Keratinocyte (primary cell): Measurements from ENCODE around the gene SMIM35. TPM values are rescaled to one million over a fixed set of nuclear protein-coding genes. Genes with fewer than 3 reads are reported as not detected.

Source experiments
- DNase-seq: peaks from one replicate; pipeline ENCODE4 v3.0.0-alpha.2; 2011; ENCODE audit warnings: low read depth, missing footprints, low spot score
- FAIRE-seq: peaks from 2 replicates; lab custom pipeline; 2011; peaks lifted over from hg19 to GRCh38; lab: Jason Lieb, UNC
- H2AFZ ChIP-seq: 2 replicates; pipeline ENCODE4 v1.6.0; 2012; ENCODE audit warnings: low read length, control low read depth, inconsistent platforms; ENCODE audit not compliant: control insufficient read depth
- H3K27ac ChIP-seq: 2 replicates; pipeline ENCODE4 v1.5.1; 2011; ENCODE audit warnings: low read length; ENCODE audit not compliant: control insufficient read depth, insufficient read depth
- H3K27me3 ChIP-seq: 3 replicates; pipeline ENCODE4 v1.6.0; 2011; ENCODE audit warnings: low read length; ENCODE audit not compliant: control insufficient read depth, insufficient read depth; ENCODE audit errors: extremely low read depth
- H3K36me3 ChIP-seq, 2 experiments: 2 replicates in 1 of 2; 3 replicates in 1 of 2; pipeline ENCODE4 v1.5.1; 2011; ENCODE audit warnings: low read length in 2 of 2, mild to moderate bottlenecking in 1 of 2; ENCODE audit not compliant: control insufficient read depth in 2 of 2, insufficient read depth in 2 of 2; ENCODE audit errors: extremely low read depth in 1 of 2
- H3K4me1 ChIP-seq: 3 replicates; pipeline ENCODE4 v1.5.1; 2011; ENCODE audit warnings: low read length; ENCODE audit not compliant: control insufficient read depth, insufficient read depth; ENCODE audit errors: extremely low read depth
- H3K4me2 ChIP-seq: 3 replicates; pipeline ENCODE4 v1.6.0; 2011; ENCODE audit warnings: low read depth, low read length; ENCODE audit not compliant: control insufficient read depth, insufficient read depth; ENCODE audit errors: extremely low read depth
- H3K4me3 ChIP-seq, 3 experiments: fragments of 200-600 bp in 1 of 3; sonication (generic) in 1 of 3; 2 replicates in 2 of 3; 3 replicates in 1 of 3; pipeline ENCODE4 v1.5.1; 2011 to 2016; ENCODE audit warnings: low read length in 3 of 3, mild to moderate bottlenecking in 3 of 3, control low read depth in 2 of 3, inconsistent platforms in 1 of 3, low read depth in 1 of 3, mixed read lengths in 1 of 3, mixed run types in 1 of 3, moderate library complexity in 1 of 3; ENCODE audit not compliant: control insufficient read depth in 2 of 3, insufficient read depth in 2 of 3; ENCODE audit errors: extremely low read depth in 1 of 3
- H3K79me2 ChIP-seq: 2 replicates; pipeline ENCODE4 v1.6.0; 2012; ENCODE audit warnings: low read length; ENCODE audit not compliant: control insufficient read depth, insufficient read depth
- H3K9ac ChIP-seq: 3 replicates; pipeline ENCODE4 v1.6.0; 2011; ENCODE audit warnings: low read length; ENCODE audit not compliant: control insufficient read depth, insufficient read depth; ENCODE audit errors: extremely low read depth
- H3K9me1 ChIP-seq: 3 replicates; pipeline ENCODE4 v1.6.0; 2011; ENCODE audit warnings: low read length; ENCODE audit not compliant: control insufficient read depth, insufficient read depth; ENCODE audit errors: extremely low read depth
- H3K9me3 ChIP-seq: 2 replicates; pipeline ENCODE4 v1.5.1; 2012; ENCODE audit warnings: low read depth, low read length; ENCODE audit not compliant: control insufficient read depth
- H4K20me1 ChIP-seq: 3 replicates; pipeline ENCODE4 v1.6.0; 2011; ENCODE audit warnings: low read length; ENCODE audit not compliant: control insufficient read depth, insufficient read depth; ENCODE audit errors: extremely low read depth
- EZH2 ChIP-seq: IDR thresholded peaks from one replicate; pipeline ENCODE4 v1.6.1; 2012; ENCODE audit warnings: inconsistent platforms, mild to moderate bottlenecking, low read length, moderate library complexity
- dilution Hi-C: fragments of 300-500 bp; cut with MboI; formaldehyde crosslinking; loops from one replicate; pipeline ENCODE4 v1.7.0; 2020; ENCODE audit warnings: low sequenced_read_pairs; ENCODE audit not compliant: extremely low pct_ligation_motif_present
- polyA plus RNA-seq, 5 experiments: library from polyadenylated mRNA; depleted of rRNA in 3 of 5; stranded (reverse) in 3 of 5; stranded (forward) in 1 of 5; unstranded in 1 of 5; fragments of >200 nt; gene quantifications; 1 replicate in 1 of 5; 2 replicates in 3 of 5; 3 replicates in 1 of 5; pipeline versions ENCODE4 v1.2.1 to v1.2.3, GENCODE V29; 2011 to 2012; ENCODE audit warnings: missing spikeins in 2 of 5, low read depth in 1 of 5, low replicate concordance in 1 of 5
- TF ChIP-seq, protein P1 (sequence below), 3 experiments: IDR thresholded peaks in 1 of 3; conservative IDR thresholded peaks in 1 of 3; optimal IDR thresholded peaks in 1 of 3; 2 replicates in 2 of 3; 3 replicates in 1 of 3; pipeline versions ENCODE3 to v1.5.1; 2011; ENCODE audit warnings: low read length in 3 of 3, mild to moderate bottlenecking in 3 of 3, moderate library complexity in 2 of 3, control low read depth in 1 of 3, inconsistent platforms in 1 of 3; ENCODE audit not compliant: insufficient read depth in 2 of 3; ENCODE audit errors: extremely low read depth in 1 of 3

SMIM35 gene
- polyA plus RNA-seq, 1 donor (not counting 4 experiments of a cell fraction or from before 2014, with no cell fraction given) = not detected

DNA sequence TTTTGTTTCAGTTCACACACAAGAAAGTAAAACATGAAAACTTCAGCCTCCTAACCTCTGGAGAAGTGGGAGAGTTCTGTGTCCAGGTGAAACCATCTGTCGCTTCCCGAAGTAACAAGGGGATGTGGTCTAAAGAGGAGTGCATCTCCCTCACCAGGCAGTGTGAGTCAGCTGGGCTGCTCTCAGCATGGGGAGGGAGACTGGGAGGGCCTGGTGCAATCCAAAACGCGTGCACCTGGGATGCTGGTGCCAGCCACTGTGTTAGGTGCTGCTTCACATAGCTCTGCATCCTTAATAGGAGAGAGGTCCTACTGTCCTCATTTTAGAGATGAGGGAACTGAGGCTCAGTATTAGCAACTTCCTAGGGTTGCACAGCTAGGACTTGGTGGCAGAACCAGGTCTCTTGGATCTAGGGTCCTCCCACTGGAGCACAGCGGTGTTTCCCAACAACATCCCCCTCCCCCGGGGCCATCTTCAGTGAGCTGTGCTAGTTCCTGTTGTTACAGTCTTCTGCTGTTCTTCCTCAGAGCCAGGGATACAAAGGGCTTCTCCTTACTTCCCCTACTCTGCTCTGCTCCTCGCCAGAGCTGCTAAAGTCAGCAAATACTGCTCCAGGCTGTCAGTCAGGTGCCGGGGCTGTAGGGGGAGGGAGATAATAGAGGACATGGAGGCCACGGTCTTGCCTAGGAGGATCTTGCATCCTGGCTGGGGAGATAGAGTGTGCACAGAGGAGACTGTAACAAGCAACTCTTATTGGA lies 92.6 kb downstream of the SMIM35 start:
- no peak overlapping the region for H3K4me3 ChIP-seq
- no peaks in the 10 kb centered on the region for H4K20me1 ChIP-seq
- DNase-seq (no peak), FAIRE-seq (no peak)
- TF ChIP-seq, protein P1, sequence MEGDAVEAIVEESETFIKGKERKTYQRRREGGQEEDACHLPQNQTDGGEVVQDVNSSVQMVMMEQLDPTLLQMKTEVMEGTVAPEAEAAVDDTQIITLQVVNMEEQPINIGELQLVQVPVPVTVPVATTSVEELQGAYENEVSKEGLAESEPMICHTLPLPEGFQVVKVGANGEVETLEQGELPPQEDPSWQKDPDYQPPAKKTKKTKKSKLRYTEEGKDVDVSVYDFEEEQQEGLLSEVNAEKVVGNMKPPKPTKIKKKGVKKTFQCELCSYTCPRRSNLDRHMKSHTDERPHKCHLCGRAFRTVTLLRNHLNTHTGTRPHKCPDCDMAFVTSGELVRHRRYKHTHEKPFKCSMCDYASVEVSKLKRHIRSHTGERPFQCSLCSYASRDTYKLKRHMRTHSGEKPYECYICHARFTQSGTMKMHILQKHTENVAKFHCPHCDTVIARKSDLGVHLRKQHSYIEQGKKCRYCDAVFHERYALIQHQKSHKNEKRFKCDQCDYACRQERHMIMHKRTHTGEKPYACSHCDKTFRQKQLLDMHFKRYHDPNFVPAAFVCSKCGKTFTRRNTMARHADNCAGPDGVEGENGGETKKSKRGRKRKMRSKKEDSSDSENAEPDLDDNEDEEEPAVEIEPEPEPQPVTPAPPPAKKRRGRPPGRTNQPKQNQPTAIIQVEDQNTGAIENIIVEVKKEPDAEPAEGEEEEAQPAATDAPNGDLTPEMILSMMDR (optimal IDR thresholded peaks at IDR 0.05 in 1 of 3, IDR thresholded peaks at IDR 0.05 in 1 of 3, conservative IDR thresholded peaks at IDR 0.05 in 1 of 3; ENCODE audit: extremely low read depth in 1 of 3, insufficient read depth in 2 of 3, low read length in 3 of 3) = no peak
- dilution Hi-C loops = no loop called here
- H2AFZ ChIP-seq = no peak overlapping the region
- no peaks in the 10 kb centered on the region for H3K9me1 ChIP-seq
- H3K36me3 ChIP-seq = no peaks in the 10 kb centered on the region
- peaks cover 5% of the 10 kb centered on the region for H3K27me3 ChIP-seq
- H3K4me2 ChIP-seq = no peak overlapping the region
- no peaks in the 10 kb centered on the region for H3K9me3 ChIP-seq
- H3K4me1 ChIP-seq = no peaks in the 10 kb centered on the region
- no peak overlapping the region for H3K27ac ChIP-seq
- no peak overlapping the region for H3K9ac ChIP-seq
- no peaks in the 10 kb centered on the region for H3K79me2 ChIP-seq

DNA sequence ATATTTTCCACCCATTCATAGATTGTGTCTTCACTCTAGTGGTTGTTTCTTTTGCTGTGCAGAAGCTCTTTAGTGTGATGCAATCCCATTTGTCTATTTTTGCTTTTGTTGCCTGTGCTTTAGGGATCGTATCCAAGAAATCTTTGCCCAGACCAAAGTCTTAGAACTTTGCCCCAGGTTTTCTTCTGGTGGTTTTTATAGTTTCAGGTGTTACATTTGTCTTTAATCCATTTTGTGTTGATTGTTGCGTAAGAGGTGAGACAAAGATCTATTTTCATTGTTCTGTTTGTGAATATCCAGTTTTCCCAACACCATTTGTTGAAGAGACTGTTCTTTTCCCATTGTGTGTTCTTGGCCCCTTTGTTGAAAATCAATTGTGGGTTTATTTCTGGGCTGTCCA lies 94.1 kb downstream of the SMIM35 start:
- H3K27ac ChIP-seq = no peak overlapping the region
- dilution Hi-C loops = no loop called here
- no peak for DNase-seq
- no peaks in the 10 kb centered on the region for H3K9me3 ChIP-seq
- no peak overlapping the region for H3K9ac ChIP-seq
- H3K36me3 ChIP-seq = no peaks in the 10 kb centered on the region
- no peak for TF ChIP-seq EZH2
- TF ChIP-seq, protein P1 (optimal IDR thresholded peaks at IDR 0.05 in 1 of 3, IDR thresholded peaks at IDR 0.05 in 1 of 3, conservative IDR thresholded peaks at IDR 0.05 in 1 of 3; ENCODE audit: extremely low read depth in 1 of 3, insufficient read depth in 2 of 3, low read length in 3 of 3) = no peak
- no peaks in the 10 kb centered on the region for H3K79me2 ChIP-seq
- no peaks in the 10 kb centered on the region for H3K4me1 ChIP-seq
- no peaks in the 10 kb centered on the region for H3K9me1 ChIP-seq
- no peak overlapping the region for H3K4me2 ChIP-seq
- H3K4me3 ChIP-seq = no peak overlapping the region
- peaks cover 14% of the 10 kb centered on the region for H3K27me3 ChIP-seq
- FAIRE-seq = no peak
- H4K20me1 ChIP-seq = no peaks in the 10 kb centered on the region
- no peak overlapping the region for H2AFZ ChIP-seq
